Sigmoid colon (tissue), 7 donors: Measurements from ENCODE around the gene UGT3A1. TPM values are rescaled to one million over a fixed set of nuclear protein-coding genes. Genes with fewer than 3 reads are reported as not detected.
"Not testable (repeated sequence)": the region's sequence is repeated elsewhere in the genome, so short reads cannot be mapped to it uniquely, and the experiment has no call there.

Experiments used
- DNase-seq: peaks from one replicate; pipeline ENCODE4 v3.0.0-alpha.2; 2019
- H3K27ac ChIP-seq, 4 donors: fragments of 200-600 bp; sonication (generic); one replicate each; pipeline ENCODE4 v1.5.1; 2016 to 2019; ENCODE audit warnings: mild to moderate bottlenecking in 1 of 4
- H3K27me3 ChIP-seq, 3 donors: fragments of 200-600 bp; sonication (generic); one replicate each; pipeline ENCODE4 v1.5.1; 2019; ENCODE audit warnings: mild to moderate bottlenecking in 1 of 3
- H3K36me3 ChIP-seq, 4 donors: fragments of 200-600 bp; sonication (generic); one replicate each; pipeline ENCODE4 v1.5.1; 2016 to 2019
- H3K4me1 ChIP-seq, 4 donors: fragments of 200-600 bp; sonication (generic); one replicate each; pipeline ENCODE4 v1.5.1; 2017 to 2019
- H3K4me3 ChIP-seq, 4 donors: fragments of 200-600 bp; sonication (generic); one replicate each; pipeline ENCODE4 v1.5.1; 2017 to 2019; ENCODE audit warnings: mild to moderate bottlenecking in 2 of 4, moderate library complexity in 1 of 4
- H3K9me3 ChIP-seq, 4 donors: fragments of 200-600 bp in 3 of 4; sonication (generic) in 3 of 4; one replicate each; pipeline versions ENCODE4 v1.5.1 to v1.6.1; 2013 to 2019
- CTCF ChIP-seq, 4 experiments: fragments of 450-650 bp in 3 of 4; fragments of 200-600 bp in 1 of 4; IDR thresholded peaks; one replicate each; pipeline ENCODE4 v1.5.1; 2016 to 2019; ENCODE audit warnings: antibody characterized with exemption in 4 of 4, mild to moderate bottlenecking in 3 of 4, moderate library complexity in 2 of 4
- EP300 ChIP-seq, 4 donors: sonication (generic); formaldehyde crosslinking; IDR thresholded peaks; one replicate each; pipeline ENCODE4 v1.6.1; 2017; ENCODE audit warnings: antibody characterized with exemption in 4 of 4
- POLR2A ChIP-seq, 2 donors: fragments of 450-650 bp; IDR thresholded peaks; one replicate each; pipeline ENCODE4 v1.6.1; 2016; ENCODE audit warnings: antibody characterized with exemption in 2 of 2, mild to moderate bottlenecking in 2 of 2, moderate library complexity in 2 of 2
- POLR2AphosphoS5 ChIP-seq, 4 donors: sonication (generic); formaldehyde crosslinking; IDR thresholded peaks; one replicate each; pipeline ENCODE4 v1.6.1; 2017; ENCODE audit warnings: antibody characterized with exemption in 4 of 4
- WGBS, 2 donors: extraction: QIAGEN DNeasy Blood & Tissue Kit; methylation state at CpG; one replicate each; pipeline ENCODE4 v1.1.7; 2013; 5-methylcytosine and 5-hydroxymethylcytosine counted together
- intact Hi-C: fragments of 100-400 bp; cut with DNase I; formaldehyde crosslinking; loops from one replicate; pipeline ENCODE4 v1.15.1; 2023
- polyA plus RNA-seq, 3 donors: library from polyadenylated mRNA; stranded (reverse); fragments of 200-250 nt; gene quantifications; one replicate each; pipeline ENCODE4 v1.2.3, GENCODE V29; 2013
- total RNA-seq, 4 donors: library from RNA; depleted of rRNA; stranded (reverse); fragments of >200 nt; gene quantifications; one replicate each; pipeline ENCODE4 v1.1.0, GENCODE V29; 2016
- donor health status: healthy with polysubstance abuse.
- donor health status: Bipolar disorder and iron deficiency.
- donor health status: healthy.

UGT3A1 gene
- total and polyA plus RNA-seq, 7 donors = not detected

GRCh38 chr5:35996076-35996475, 4.9 kb upstream of the UGT3A1 start:
- TF ChIP-seq EP300 (IDR thresholded peaks at IDR 0.05) = no peak
- TF ChIP-seq POLR2AphosphoS5 (IDR thresholded peaks at IDR 0.05) = no peak
- no peak for TF ChIP-seq CTCF (IDR thresholded peaks at IDR 0.05)
- no peak for TF ChIP-seq POLR2A (IDR thresholded peaks at IDR 0.05)
- Histone ChIP-seq H3K9me3 (no peaks in the 10 kb centered on the region), H3K4me1 (no peaks in the 10 kb centered on the region), H3K27ac (no peak overlapping the region), H3K4me3 (no peak overlapping the region), H3K27me3 (no peaks in the 10 kb centered on the region), H3K36me3 (no peaks in the 10 kb centered on the region)
- intact Hi-C loops = no loop called here
- WGBS, 2 donors = 67 to 87% methylated on average over 4 of the region's 4 CpGs
- DNase-seq = no peak

- Histone ChIP-seq H3K4me1 (no peaks in the 10 kb centered on the region), H3K27me3 (no peaks in the 10 kb centered on the region), H3K4me3 (no peak overlapping the region), H3K9me3 (no peaks in the 10 kb centered on the region), H3K27ac (no peak overlapping the region), H3K36me3 (no peaks in the 10 kb centered on the region)
- intact Hi-C loops = no loop called here
- TF ChIP-seq POLR2AphosphoS5 (IDR thresholded peaks at IDR 0.05) (no peak), CTCF (IDR thresholded peaks at IDR 0.05) (no peak), EP300 (IDR thresholded peaks at IDR 0.05) (no peak), POLR2A (IDR thresholded peaks at IDR 0.05) (no peak)
- 37 to 45% methylated on average over 12 of the region's 12 CpGs for WGBS, 2 donors
- DNase-seq = no peak
These were observed 670 bp downstream of the UGT3A1 start for GRCh38 chr5:35990520-35990919.

- WGBS, 2 donors = 66 to 70% methylated on average over 4 of the region's 4 CpGs
- Histone ChIP-seq H3K9me3 (no peaks in the 10 kb centered on the region), H3K27ac (no peak overlapping the region), H3K36me3 (no peaks in the 10 kb centered on the region), H3K4me3 (no peak overlapping the region), H3K27me3 (no peaks in the 10 kb centered on the region), H3K4me1 (no peaks in the 10 kb centered on the region)
- DNase-seq = no peak
- TF ChIP-seq POLR2AphosphoS5 (IDR thresholded peaks at IDR 0.05) (no peak), CTCF (IDR thresholded peaks at IDR 0.05) (no peak), EP300 (IDR thresholded peaks at IDR 0.05) (no peak), POLR2A (IDR thresholded peaks at IDR 0.05) (no peak)
- intact Hi-C loops = no loop called here
These were observed 2.7 kb downstream of the UGT3A1 start for GRCh38 chr5:35988529-35988928.

GRCh38 chr5:35987776-35988175, 3.4 kb downstream of the UGT3A1 start:
- Histone ChIP-seq H3K4me1 (no peaks in the 10 kb centered on the region), H3K27ac (no peak overlapping the region), H3K27me3 (no peaks in the 10 kb centered on the region), H3K9me3 (no peaks in the 10 kb centered on the region), H3K4me3 (no peak overlapping the region), H3K36me3 (no peaks in the 10 kb centered on the region)
- no peak for TF ChIP-seq CTCF (IDR thresholded peaks at IDR 0.05)
- no peak for TF ChIP-seq POLR2A (IDR thresholded peaks at IDR 0.05)
- TF ChIP-seq EP300 (IDR thresholded peaks at IDR 0.05) = no peak
- TF ChIP-seq POLR2AphosphoS5 (IDR thresholded peaks at IDR 0.05) = no peak
- intact Hi-C loops = no loop called here
- WGBS, 2 donors = 40 to 65% methylated on average over 3 of the region's 3 CpGs
- DNase-seq = no peak

- DNase-seq = no peak
- Histone ChIP-seq H3K27me3 (no peaks in the 10 kb centered on the region), H3K9me3 (peaks cover 0 to 3% (median 0%) of the 10 kb centered on the region in 4 donors), H3K27ac (no peak overlapping the region), H3K4me1 (no peaks in the 10 kb centered on the region), H3K36me3 (no peaks in the 10 kb centered on the region), H3K4me3 (no peak overlapping the region)
- no peak for TF ChIP-seq CTCF (IDR thresholded peaks at IDR 0.05)
- no peak for TF ChIP-seq EP300 (IDR thresholded peaks at IDR 0.05)
- intact Hi-C loops = no loop called here
These were observed 11.5 kb downstream of the UGT3A1 start for GRCh38 chr5:35979715-35980114.

GRCh38 chr5:35976859-35977258, 14.3 kb downstream of the UGT3A1 start:
- H3K27me3 ChIP-seq, H3K36me3 ChIP-seq, DNase-seq, H3K4me3 ChIP-seq, H3K9me3 ChIP-seq, H3K27ac ChIP-seq, intact Hi-C loops, H3K4me1 ChIP-seq: not testable (repeated sequence)
- WGBS, 2 donors = 58 to 79% methylated on average over 3 of the region's 3 CpGs
